ENCODE results near the gene GALM. TPM values are rescaled to one million over a fixed set of nuclear protein-coding genes. Genes with fewer than 3 reads are reported as not detected.

GALM gene
- total and polyA plus RNA-seq, 2 of the 13 experiments (the other 11 are each of a cell fraction or from before 2014, with no cell fraction given), result 65.5 to 90.0 TPM

DNA sequence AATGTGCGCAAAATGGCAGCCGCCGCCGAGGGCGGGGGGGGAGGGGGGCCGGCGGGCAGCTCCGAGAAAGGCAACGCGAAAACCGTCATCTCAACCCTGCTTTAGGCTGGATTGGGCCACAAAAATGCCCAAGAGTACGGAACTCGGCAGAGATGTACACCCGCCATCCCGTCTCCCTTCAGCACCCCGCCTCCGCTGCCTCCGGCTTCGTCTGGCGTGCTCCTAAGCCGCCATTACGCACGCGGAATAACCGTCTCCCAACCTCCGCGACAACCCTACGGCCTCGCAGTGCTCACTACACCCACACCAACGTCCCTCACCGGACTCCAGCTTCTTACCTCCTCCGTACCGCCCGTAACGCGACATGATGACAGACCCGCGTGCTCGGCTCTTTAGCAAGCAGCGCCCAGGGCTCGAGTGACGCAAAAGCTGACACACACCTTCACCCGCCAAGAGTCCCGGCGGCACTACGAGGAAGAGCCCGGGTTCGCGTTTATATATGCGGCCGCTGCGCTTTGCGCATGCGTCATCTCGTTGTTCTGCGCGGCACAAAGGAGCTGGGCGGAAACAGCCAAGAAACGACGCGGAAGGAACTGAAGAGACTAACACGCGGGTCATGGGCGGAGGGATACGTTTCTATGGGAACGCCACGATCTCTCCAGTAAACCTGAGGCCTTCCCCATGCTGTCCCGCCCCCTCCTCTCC, 85.1 kb downstream of the GALM start, which contains the start of gene SRSF7 (continued):
- TF ChIP-seq, protein P1, sequence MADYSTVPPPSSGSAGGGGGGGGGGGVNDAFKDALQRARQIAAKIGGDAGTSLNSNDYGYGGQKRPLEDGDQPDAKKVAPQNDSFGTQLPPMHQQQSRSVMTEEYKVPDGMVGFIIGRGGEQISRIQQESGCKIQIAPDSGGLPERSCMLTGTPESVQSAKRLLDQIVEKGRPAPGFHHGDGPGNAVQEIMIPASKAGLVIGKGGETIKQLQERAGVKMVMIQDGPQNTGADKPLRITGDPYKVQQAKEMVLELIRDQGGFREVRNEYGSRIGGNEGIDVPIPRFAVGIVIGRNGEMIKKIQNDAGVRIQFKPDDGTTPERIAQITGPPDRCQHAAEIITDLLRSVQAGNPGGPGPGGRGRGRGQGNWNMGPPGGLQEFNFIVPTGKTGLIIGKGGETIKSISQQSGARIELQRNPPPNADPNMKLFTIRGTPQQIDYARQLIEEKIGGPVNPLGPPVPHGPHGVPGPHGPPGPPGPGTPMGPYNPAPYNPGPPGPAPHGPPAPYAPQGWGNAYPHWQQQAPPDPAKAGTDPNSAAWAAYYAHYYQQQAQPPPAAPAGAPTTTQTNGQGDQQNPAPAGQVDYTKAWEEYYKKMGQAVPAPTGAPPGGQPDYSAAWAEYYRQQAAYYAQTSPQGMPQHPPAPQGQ (CRISPR knock-in tag; IDR thresholded peaks at IDR 0.05; ENCODE audit: borderline replicate concordance), result peak; percentile 81; the same call in 1 of the 2 replicates
- peak; percentile 53; the same call in 1 of the 2 replicates for TF ChIP-seq SPEN (CRISPR knock-in tag; IDR thresholded peaks at IDR 0.05; ENCODE audit: low read depth)
- peak; percentile 98 for TF ChIP-seq CCDC6 (CRISPR knock-in tag; IDR thresholded peaks at IDR 0.05)
- 0 out of 2 replicates have a peak, but pooled peaks have one; percentile 25 for TF ChIP-seq PAF1 (CRISPR knock-in tag; IDR thresholded peaks at IDR 0.05)
- peak; percentile 77; the same call in 1 of the 2 replicates for TF ChIP-seq BRCA1 (CRISPR knock-in tag; IDR thresholded peaks at IDR 0.05)
- TF ChIP-seq ZBTB8A (CRISPR knock-in tag; IDR thresholded peaks at IDR 0.05; ENCODE audit: borderline replicate concordance, low read depth), result no peak
- TF ChIP-seq RBAK (CRISPR knock-in tag; IDR thresholded peaks at IDR 0.05), result 0 out of 2 replicates have a peak, but pooled peaks have one; percentile 19
- TF ChIP-seq SMAD1 (CRISPR knock-in tag; IDR thresholded peaks at IDR 0.05; ENCODE audit: borderline replicate concordance, low read depth), result peak; percentile 87
- TF ChIP-seq KDM4B (CRISPR knock-in tag; IDR thresholded peaks at IDR 0.05), result peak; percentile 15; the same call in 1 of the 2 replicates
- peak; percentile 98 for TF ChIP-seq MXI1 (IDR thresholded peaks at IDR 0.05; ENCODE audit: borderline replicate concordance, low read depth, low read length)
- peak; percentile 29; the same call in 1 of the 2 replicates for TF ChIP-seq NFE2 (CRISPR knock-in tag; IDR thresholded peaks at IDR 0.05)
- TF ChIP-seq KLF6 (CRISPR knock-in tag; IDR thresholded peaks at IDR 0.05), result peak; percentile 92; the same call in 1 of the 2 replicates
- TF ChIP-seq SRF (IDR thresholded peaks at IDR 0.05; ENCODE audit: low read depth, low read length), result no peak; the same call in 1 of the 2 replicates
- no peak for TF ChIP-seq RFX5 (IDR thresholded peaks at IDR 0.05; ENCODE audit: low read depth, low read length)
- TF ChIP-seq MTERF4 (CRISPR knock-in tag; IDR thresholded peaks at IDR 0.05), result peak; percentile 17; the same call in 1 of the 2 replicates
- TF ChIP-seq ZNF317 (CRISPR knock-in tag; IDR thresholded peaks at IDR 0.05), result no peak; the same call in none of the 2 replicates
- peak; percentile 92 for TF ChIP-seq MEF2D (CRISPR knock-in tag; IDR thresholded peaks at IDR 0.05)
- TF ChIP-seq DR1 (CRISPR knock-in tag; IDR thresholded peaks at IDR 0.05), result peak; percentile 96
- TF ChIP-seq ZSCAN20 (CRISPR knock-in tag; IDR thresholded peaks at IDR 0.05; ENCODE audit: borderline replicate concordance), result 0 out of 2 replicates have a peak, but pooled peaks have one; percentile 21
- TF ChIP-seq NBN (conservative IDR thresholded peaks at IDR 0.05), result no peak
- TF ChIP-seq ATAD3A (CRISPR knock-in tag; IDR thresholded peaks at IDR 0.05), result peak; percentile 88; the same call in 1 of the 2 replicates
- no peak for TF ChIP-seq ZNF260 (CRISPR knock-in tag; IDR thresholded peaks at IDR 0.05; ENCODE audit: borderline replicate concordance, low read depth)
- TF ChIP-seq SOX6 (IDR thresholded peaks at IDR 0.05), result no peak
- peak; percentile 92 for TF ChIP-seq SOX6 (CRISPR knock-in tag; IDR thresholded peaks at IDR 0.05)
- TF ChIP-seq ZNF574 (CRISPR knock-in tag; IDR thresholded peaks at IDR 0.05), result peak; percentile 83
- no peak for TF ChIP-seq ZNF3 (CRISPR knock-in tag; IDR thresholded peaks at IDR 0.05)
- TF ChIP-seq RARG (CRISPR knock-in tag; IDR thresholded peaks at IDR 0.05; ENCODE audit: low read depth), result no peak

Data from HepG2 (cell line).